K562 (cell line): ENCODE data around the gene CHAT. TPM values are rescaled to one million over a fixed set of nuclear protein-coding genes. Genes with fewer than 3 reads are reported as not detected.

Experiments used
- BRCA1 ChIP-seq, 2 experiments: fragments of 450-650 bp in 1 of 2; sonication (generic) in 1 of 2; formaldehyde crosslinking in 1 of 2; IDR thresholded peaks; 2 replicates each; pipeline versions ENCODE4 v1.5.0 to v1.6.1; 2017 to 2020; ENCODE audit warnings: mild to moderate bottlenecking in 1 of 2, missing genetic modification reagents in 1 of 2
- CEBPB ChIP-seq: fragments of 450-650 bp; IDR thresholded peaks from 2 replicates; pipeline ENCODE4 v1.6.1; 2016; ENCODE audit warnings: missing genetic modification characterization, missing compliant biosample characterization
- CTBP1 ChIP-seq: fragments of 450-650 bp; IDR thresholded peaks from 2 replicates; pipeline ENCODE4 v1.6.1; 2016; ENCODE audit warnings: borderline replicate concordance
- ETS1 ChIP-seq: conservative IDR thresholded peaks from 2 replicates; pipeline ENCODE4 v1.6.1; 2011; ENCODE audit warnings: low read depth, mild to moderate bottlenecking, low read length; ENCODE audit not compliant: control insufficient read depth
- GTF2A2 ChIP-seq: IDR thresholded peaks from 2 replicates; pipeline ENCODE4 v1.6.1; 2016; ENCODE audit warnings: mild to moderate bottlenecking, missing genetic modification characterization, missing compliant biosample characterization
- RAD21 ChIP-seq, 2 experiments: fragments of 250-450 bp in 1 of 2; fragments of 450-650 bp in 1 of 2; sonication (Bioruptor Pico) in 1 of 2; formaldehyde crosslinking in 1 of 2; IDR thresholded peaks in 1 of 2; conservative IDR thresholded peaks in 1 of 2; 2 replicates each; pipeline versions ENCODE4 v1.4.0 to v1.8.0; 2020 to 2022; ENCODE audit warnings: mild to moderate bottlenecking in 2 of 2, moderate library complexity in 1 of 2
- RBM39 ChIP-seq: fragments of 200-400 bp; formaldehyde crosslinking; optimal IDR thresholded peaks from 2 replicates; pipeline ENCODE3; 2018; ENCODE audit warnings: low read depth, low read length
- RCOR1 ChIP-seq, 2 experiments: IDR thresholded peaks; 2 replicates each; pipeline ENCODE4 v1.6.1; 2012; ENCODE audit warnings: low read depth in 2 of 2, low read length in 2 of 2, borderline replicate concordance in 1 of 2, improper control_type of control experiment in 1 of 2
- SRSF3 ChIP-seq: fragments of 200-400 bp; formaldehyde crosslinking; IDR thresholded peaks from 2 replicates; pipeline ENCODE4 v1.6.1; 2016; ENCODE audit warnings: mild to moderate bottlenecking, low read length, moderate library complexity; ENCODE audit not compliant: insufficient read depth
- ZBTB9 ChIP-seq: fragments of 450-650 bp; formaldehyde crosslinking; IDR thresholded peaks from 2 replicates; pipeline ENCODE4 v1.4.0; 2020; ENCODE audit warnings: mild to moderate bottlenecking, moderate library complexity
- ZNF766 ChIP-seq: fragments of 200-800 bp; sonication (Bioruptor generic); conservative IDR thresholded peaks from 2 replicates; pipeline ENCODE4 v1.6.1; 2016; ENCODE audit warnings: missing genetic modification characterization, missing compliant biosample characterization
- ZZZ3 ChIP-seq: fragments of 450-650 bp; IDR thresholded peaks from 2 replicates; pipeline ENCODE4 v1.6.1; 2016; ENCODE audit warnings: antibody characterized with exemption, mild to moderate bottlenecking, moderate library complexity
- polyA plus RNA-seq, 8 experiments: library from polyadenylated mRNA; depleted of rRNA in 4 of 8; stranded (reverse) in 5 of 8; unstranded in 3 of 8; fragments of >200 nt; fragmentation: Nextera tagmentation in 2 of 8; fragmentation: Illumina TruSeq in 1 of 8; extraction: Ambion mirVana in 2 of 8; extraction: Trizol in 1 of 8; gene quantifications; 2 replicates each; pipeline versions ENCODE4 v1.2.1 to v1.2.3, GENCODE V29; 2011 to 2014; ENCODE audit warnings: inconsistent platforms in 1 of 8, missing spikeins in 1 of 8
- total RNA-seq, 7 experiments: library from RNA; depleted of rRNA in 6 of 7; stranded (reverse); fragments of >200 nt in 6 of 7; fragmentation: Illumina TruSeq in 2 of 7; extraction: Trizol in 2 of 7; gene quantifications; 2 replicates each; pipeline versions ENCODE4 v1.2.1 to v1.2.3, GENCODE V29; 2011 to 2021; ENCODE audit warnings: low replicate concordance in 1 of 7
- TF ChIP-seq, protein P1 (sequence below): fragments of 250-450 bp; sonication (Bioruptor Pico); IDR thresholded peaks from 2 replicates; pipeline ENCODE4 v1.4.0; 2020; ENCODE audit warnings: mild to moderate bottlenecking, moderate library complexity
- TF ChIP-seq, protein P2 (sequence below): fragments of 450-650 bp; formaldehyde crosslinking; IDR thresholded peaks from 2 replicates; pipeline ENCODE4 v1.4.0; 2020; ENCODE audit warnings: mild to moderate bottlenecking, mixed read lengths
- TF ChIP-seq, protein P3 (sequence below): fragments of 450-650 bp; formaldehyde crosslinking; IDR thresholded peaks from 2 replicates; pipeline ENCODE4 v1.4.0; 2020; ENCODE audit warnings: mild to moderate bottlenecking, moderate library complexity
- TF ChIP-seq, protein P4 (sequence below): fragments of 200-800 bp; sonication (Bioruptor generic); IDR thresholded peaks from 2 replicates; pipeline ENCODE4 v1.6.1; 2017; ENCODE audit warnings: missing genetic modification characterization, missing compliant biosample characterization

Gene CHAT
- total and polyA plus RNA-seq, 9 of the 15 experiments (the other 6 are each of a cell fraction or from before 2014, with no cell fraction given), result not detected

GRCh38 chr10:49679480-49679893 lies 65.7 kb downstream of the CHAT start, which contains the start of gene C10orf53 (continued):
- TF ChIP-seq, protein P1, sequence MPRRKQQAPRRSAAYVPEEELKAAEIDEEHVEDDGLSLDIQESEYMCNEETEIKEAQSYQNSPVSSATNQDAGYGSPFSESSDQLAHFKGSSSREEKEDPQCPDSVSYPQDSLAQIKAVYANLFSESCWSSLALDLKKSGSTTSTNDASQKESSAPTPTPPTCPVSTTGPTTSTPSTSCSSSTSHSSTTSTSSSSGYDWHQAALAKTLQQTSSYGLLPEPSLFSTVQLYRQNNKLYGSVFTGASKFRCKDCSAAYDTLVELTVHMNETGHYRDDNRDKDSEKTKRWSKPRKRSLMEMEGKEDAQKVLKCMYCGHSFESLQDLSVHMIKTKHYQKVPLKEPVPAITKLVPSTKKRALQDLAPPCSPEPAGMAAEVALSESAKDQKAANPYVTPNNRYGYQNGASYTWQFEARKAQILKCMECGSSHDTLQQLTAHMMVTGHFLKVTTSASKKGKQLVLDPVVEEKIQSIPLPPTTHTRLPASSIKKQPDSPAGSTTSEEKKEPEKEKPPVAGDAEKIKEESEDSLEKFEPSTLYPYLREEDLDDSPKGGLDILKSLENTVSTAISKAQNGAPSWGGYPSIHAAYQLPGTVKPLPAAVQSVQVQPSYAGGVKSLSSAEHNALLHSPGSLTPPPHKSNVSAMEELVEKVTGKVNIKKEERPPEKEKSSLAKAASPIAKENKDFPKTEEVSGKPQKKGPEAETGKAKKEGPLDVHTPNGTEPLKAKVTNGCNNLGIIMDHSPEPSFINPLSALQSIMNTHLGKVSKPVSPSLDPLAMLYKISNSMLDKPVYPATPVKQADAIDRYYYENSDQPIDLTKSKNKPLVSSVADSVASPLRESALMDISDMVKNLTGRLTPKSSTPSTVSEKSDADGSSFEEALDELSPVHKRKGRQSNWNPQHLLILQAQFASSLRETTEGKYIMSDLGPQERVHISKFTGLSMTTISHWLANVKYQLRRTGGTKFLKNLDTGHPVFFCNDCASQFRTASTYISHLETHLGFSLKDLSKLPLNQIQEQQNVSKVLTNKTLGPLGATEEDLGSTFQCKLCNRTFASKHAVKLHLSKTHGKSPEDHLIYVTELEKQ (CRISPR knock-in tag), result no peak
- no peak for TF ChIP-seq SRSF3
- TF ChIP-seq BRCA1 (IDR thresholded peaks at IDR 0.05), result no peak
- TF ChIP-seq BRCA1 (CRISPR knock-in tag; IDR thresholded peaks at IDR 0.05), result no peak
- peak in 1 of 2 experiments; percentile 41; a peak in 1 of 4 replicates for TF ChIP-seq RCOR1 (IDR thresholded peaks at IDR 0.05; ENCODE audit: borderline replicate concordance in 1 of 2, low read depth in 2 of 2, low read length in 2 of 2)
- TF ChIP-seq CEBPB (tag), result no peak
- no peak for TF ChIP-seq ZZZ3
- no peak for TF ChIP-seq ZBTB9 (CRISPR knock-in tag)
- TF ChIP-seq ETS1, result no peak
- TF ChIP-seq RBM39, result no peak
- peak; percentile 95 for TF ChIP-seq ZNF766 (CRISPR knock-in tag)
- TF ChIP-seq CTBP1, result peak; percentile 63
- no peak for TF ChIP-seq GTF2A2
- no peak for TF ChIP-seq RAD21 (CRISPR knock-in tag; conservative IDR thresholded peaks at IDR 0.05 in 1 of 2, IDR thresholded peaks at IDR 0.05 in 1 of 2)
- TF ChIP-seq, protein P2, sequence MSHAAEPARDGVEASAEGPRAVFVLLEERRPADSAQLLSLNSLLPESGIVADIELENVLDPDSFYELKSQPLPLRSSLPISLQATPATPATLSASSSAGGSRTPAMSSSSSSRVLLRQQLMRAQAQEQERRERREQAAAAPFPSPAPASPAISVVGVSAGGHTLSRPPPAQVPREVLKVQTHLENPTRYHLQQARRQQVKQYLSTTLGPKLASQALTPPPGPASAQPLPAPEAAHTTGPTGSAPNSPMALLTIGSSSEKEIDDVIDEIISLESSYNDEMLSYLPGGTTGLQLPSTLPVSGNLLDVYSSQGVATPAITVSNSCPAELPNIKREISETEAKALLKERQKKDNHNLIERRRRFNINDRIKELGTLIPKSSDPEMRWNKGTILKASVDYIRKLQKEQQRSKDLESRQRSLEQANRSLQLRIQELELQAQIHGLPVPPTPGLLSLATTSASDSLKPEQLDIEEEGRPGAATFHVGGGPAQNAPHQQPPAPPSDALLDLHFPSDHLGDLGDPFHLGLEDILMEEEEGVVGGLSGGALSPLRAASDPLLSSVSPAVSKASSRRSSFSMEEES (CRISPR knock-in tag), result peak; percentile 97
- TF ChIP-seq, protein P3, sequence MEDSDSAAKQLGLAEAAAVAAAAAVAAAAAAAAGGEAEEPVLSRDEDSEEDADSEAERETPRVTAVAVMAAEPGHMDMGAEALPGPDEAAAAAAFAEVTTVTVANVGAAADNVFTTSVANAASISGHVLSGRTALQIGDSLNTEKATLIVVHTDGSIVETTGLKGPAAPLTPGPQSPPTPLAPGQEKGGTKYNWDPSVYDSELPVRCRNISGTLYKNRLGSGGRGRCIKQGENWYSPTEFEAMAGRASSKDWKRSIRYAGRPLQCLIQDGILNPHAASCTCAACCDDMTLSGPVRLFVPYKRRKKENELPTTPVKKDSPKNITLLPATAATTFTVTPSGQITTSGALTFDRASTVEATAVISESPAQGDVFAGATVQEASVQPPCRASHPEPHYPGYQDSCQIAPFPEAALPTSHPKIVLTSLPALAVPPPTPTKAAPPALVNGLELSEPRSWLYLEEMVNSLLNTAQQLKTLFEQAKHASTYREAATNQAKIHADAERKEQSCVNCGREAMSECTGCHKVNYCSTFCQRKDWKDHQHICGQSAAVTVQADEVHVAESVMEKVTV (CRISPR knock-in tag), result no peak
- TF ChIP-seq, protein P4, sequence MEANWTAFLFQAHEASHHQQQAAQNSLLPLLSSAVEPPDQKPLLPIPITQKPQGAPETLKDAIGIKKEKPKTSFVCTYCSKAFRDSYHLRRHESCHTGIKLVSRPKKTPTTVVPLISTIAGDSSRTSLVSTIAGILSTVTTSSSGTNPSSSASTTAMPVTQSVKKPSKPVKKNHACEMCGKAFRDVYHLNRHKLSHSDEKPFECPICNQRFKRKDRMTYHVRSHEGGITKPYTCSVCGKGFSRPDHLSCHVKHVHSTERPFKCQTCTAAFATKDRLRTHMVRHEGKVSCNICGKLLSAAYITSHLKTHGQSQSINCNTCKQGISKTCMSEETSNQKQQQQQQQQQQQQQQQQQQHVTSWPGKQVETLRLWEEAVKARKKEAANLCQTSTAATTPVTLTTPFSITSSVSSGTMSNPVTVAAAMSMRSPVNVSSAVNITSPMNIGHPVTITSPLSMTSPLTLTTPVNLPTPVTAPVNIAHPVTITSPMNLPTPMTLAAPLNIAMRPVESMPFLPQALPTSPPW (CRISPR knock-in tag), result peak; percentile 45; the same call in 1 of the 2 replicates
